OCI-LY7 (cell line): Measurements from ENCODE around the gene PPP1R7. TPM values are rescaled to one million over a fixed set of nuclear protein-coding genes. Genes with fewer than 3 reads are reported as not detected.

ENCODE experiments used
- BruUV-seq: library from RNA; stranded (reverse); fragments of 400-500 nt; replicated peaks from 2 replicates; lab custom pipeline; 2021; lab: Mats Ljungman, UMichigan
- CTCF ChIA-PET: fragments of 300-600 bp; sonication (Branson Sonifier 250); formaldehyde crosslinking; loops from one replicate; lab custom pipeline; 2022; ENCODE audit warnings: antibody characterized with exemption; ENCODE audit not compliant: unreplicated experiment; lab: Charles Lee
- POLR2A ChIA-PET: fragments of 300-600 bp; sonication (Branson Sonifier 250); formaldehyde crosslinking; loops from one replicate; lab custom pipeline; 2022; ENCODE audit warnings: antibody characterized with exemption; lab: Charles Lee
- DNase-seq: peaks from one replicate; pipeline ENCODE4 v3.0.0-alpha.2; 2015; ENCODE audit warnings: low spot score
- H2AFZ ChIP-seq: fragments of 200-600 bp; sonication (generic), shearing (Covaris generic); 2 replicates; pipeline ENCODE4 v1.6.1; 2014; ENCODE audit warnings: mild to moderate bottlenecking, antibody characterized with exemption, low read length, moderate library complexity
- H3K27ac ChIP-seq: fragments of 200-600 bp; sonication (generic); 2 replicates; pipeline ENCODE4 v1.5.1; 2014; ENCODE audit warnings: mixed run types, low read depth, mild to moderate bottlenecking, moderate library complexity, low read length, inconsistent platforms; ENCODE audit not compliant: poor library complexity, severe bottlenecking
- H3K36me3 ChIP-seq: fragments of 200-600 bp; sonication (generic); 2 replicates; pipeline ENCODE4 v1.6.1; 2014; ENCODE audit warnings: mild to moderate bottlenecking, antibody characterized with exemption, low read length, moderate library complexity, mixed read lengths; ENCODE audit not compliant: insufficient read depth
- H3K4me1 ChIP-seq: fragments of 200-600 bp; sonication (generic); 2 replicates; pipeline ENCODE4 v1.5.1; 2014; ENCODE audit warnings: mild to moderate bottlenecking, low read length; ENCODE audit not compliant: insufficient read depth, poor library complexity, severe bottlenecking
- H3K4me2 ChIP-seq: fragments of 200-600 bp; sonication (generic); 2 replicates; pipeline ENCODE4 v1.6.1; 2014; ENCODE audit warnings: mild to moderate bottlenecking, low read length
- H3K4me3 ChIP-seq: fragments of 200-600 bp; sonication (generic); 2 replicates; pipeline ENCODE4 v1.5.1; 2014; ENCODE audit warnings: mild to moderate bottlenecking, low read depth, low read length; ENCODE audit not compliant: poor library complexity, severe bottlenecking
- H3K79me2 ChIP-seq: fragments of 200-600 bp; sonication (generic); 2 replicates; pipeline ENCODE4 v1.6.1; 2016; ENCODE audit warnings: low read depth, mild to moderate bottlenecking, low read length, moderate library complexity, mixed read lengths; ENCODE audit not compliant: insufficient read depth
- H3K9me2 ChIP-seq: fragments of 200-600 bp; sonication (generic); 2 replicates; pipeline ENCODE4 v1.6.1; 2016; ENCODE audit warnings: mild to moderate bottlenecking, low read length, mixed read lengths; ENCODE audit not compliant: insufficient read depth
- H3K9me3 ChIP-seq: fragments of 200-600 bp; sonication (generic); 2 replicates; pipeline ENCODE4 v1.6.1; 2014; ENCODE audit warnings: mild to moderate bottlenecking, mixed run types, low read length, mixed read lengths
- H4K20me1 ChIP-seq: fragments of 200-600 bp; sonication (generic); 2 replicates; pipeline ENCODE4 v1.6.1; 2014; ENCODE audit warnings: mild to moderate bottlenecking, antibody characterized with exemption, low read length, moderate library complexity, mixed read lengths; ENCODE audit not compliant: insufficient read depth
- CTCF ChIP-seq: fragments of 200-600 bp; sonication (generic); conservative IDR thresholded peaks from 2 replicates; pipeline ENCODE4 v1.5.1; 2014; ENCODE audit warnings: mild to moderate bottlenecking, antibody characterized with exemption, low read length, moderate library complexity, mixed read lengths
- EZH2phosphoT487 ChIP-seq: fragments of 200-600 bp; sonication (generic); IDR thresholded peaks from 2 replicates; pipeline ENCODE4 v1.6.1; 2018; ENCODE audit warnings: low read depth, borderline replicate concordance, mild to moderate bottlenecking, mixed run types, antibody characterized with exemption, low read length, moderate library complexity, mixed read lengths
- intact Hi-C: fragments of 100-400 bp; cut with micrococcal nuclease; formaldehyde crosslinking; loops from one replicate; pipeline ENCODE4 v1.10.0; 2022; ENCODE audit not compliant: unreplicated experiment
- total RNA-seq, 2 experiments: library from RNA; depleted of rRNA in 1 of 2; stranded (reverse); fragments of >200 nt in 1 of 2; shearing (Covaris generic) in 1 of 2; gene quantifications; 2 replicates each; pipeline ENCODE4 v1.2.3, GENCODE V29; 2014 to 2022

PPP1R7 gene
- total RNA-seq, 2 experiments from 2014 or later, result 46.0 to 82.0 TPM

GRCh38 chr2:241199897-241200821 is 49.9 kb downstream of the PPP1R7 start:
- intact Hi-C loops, result no loop called here
- ChIA-PET POLR2A (no interaction called here), CTCF (no interaction called here)
- no peak for TF ChIP-seq CTCF
- no peak for TF ChIP-seq EZH2phosphoT487
- Histone ChIP-seq H3K4me1 (no peaks in the 10 kb centered on the region), H3K4me3 (no peak overlapping the region), H2AFZ (no peak overlapping the region), H4K20me1 (no peaks in the 10 kb centered on the region), H3K27ac (no peak overlapping the region), H3K79me2 (no peaks in the 10 kb centered on the region), H3K9me2 (no peaks in the 10 kb centered on the region), H3K9me3 (no peaks in the 10 kb centered on the region), H3K4me2 (no peak overlapping the region), H3K36me3 (no peaks in the 10 kb centered on the region)
- DNase-seq, result no peak
- BruUV-seq, result no TSS peak

- no peaks in the 10 kb centered on the region for H3K9me3 ChIP-seq
- no peaks in the 10 kb centered on the region for H4K20me1 ChIP-seq
- no peaks in the 10 kb centered on the region for H3K36me3 ChIP-seq
- DNase-seq, result no peak
- ChIA-PET CTCF (no interaction called here), POLR2A (no interaction called here)
- no peak for TF ChIP-seq CTCF
- no peak for TF ChIP-seq EZH2phosphoT487
- no peak overlapping the region for H2AFZ ChIP-seq
- no peaks in the 10 kb centered on the region for H3K4me1 ChIP-seq
- no peak overlapping the region for H3K27ac ChIP-seq
- BruUV-seq, result no TSS peak
- no peak overlapping the region for H3K4me3 ChIP-seq
- no peaks in the 10 kb centered on the region for H3K79me2 ChIP-seq
- H3K9me2 ChIP-seq, result no peaks in the 10 kb centered on the region
- no peak overlapping the region for H3K4me2 ChIP-seq
- intact Hi-C loops, result no loop called here
Observed at GRCh38 chr2:241200822-241201395, 50.6 kb downstream of the PPP1R7 start.
